Measurements from ENCODE around the gene RTF1.
"Not testable (repeated sequence)": the region's sequence is repeated elsewhere in the genome, so short reads cannot be mapped to it uniquely, and the experiment has no call there.

Gene RTF1

DNA sequence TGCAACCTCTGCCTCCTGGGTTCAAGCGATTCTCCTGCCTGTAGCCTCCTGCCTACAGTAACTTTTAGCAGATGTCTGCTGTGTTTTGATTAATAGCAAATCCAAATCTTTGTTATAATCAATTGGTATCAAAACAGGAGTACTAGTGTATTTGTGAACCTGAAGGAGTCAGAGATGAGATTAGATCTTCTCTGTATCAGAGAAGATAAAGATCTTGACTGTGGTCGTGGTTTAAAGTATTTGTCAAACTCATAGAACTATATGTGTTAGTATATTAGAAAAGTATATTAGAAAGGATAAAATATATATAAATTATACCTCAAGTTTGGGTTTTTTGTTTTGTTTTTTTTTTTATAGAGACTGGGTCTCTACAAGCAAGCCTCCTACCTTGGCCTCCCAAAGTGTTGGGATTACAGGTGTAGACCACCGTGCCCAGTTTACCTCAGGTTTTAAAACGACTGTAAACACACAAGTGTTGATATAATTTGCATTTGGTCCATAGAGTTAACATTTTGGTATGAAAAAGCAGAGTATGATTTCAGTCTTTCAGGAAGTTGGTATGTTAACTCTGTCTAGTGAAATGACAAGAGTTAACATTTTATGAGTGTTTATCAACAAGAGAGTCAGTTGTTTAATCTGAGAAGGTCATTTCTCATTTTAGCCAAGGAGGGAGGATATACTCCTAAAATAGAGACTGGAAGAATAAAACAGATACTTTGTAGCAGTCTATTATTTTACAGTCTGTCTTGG, 18.3 kb downstream of the RTF1 start:
- DNase-seq (ENCODE audit: extremely low read depth in 1 of 2, low read depth in 1 of 2): no peak

DNA sequence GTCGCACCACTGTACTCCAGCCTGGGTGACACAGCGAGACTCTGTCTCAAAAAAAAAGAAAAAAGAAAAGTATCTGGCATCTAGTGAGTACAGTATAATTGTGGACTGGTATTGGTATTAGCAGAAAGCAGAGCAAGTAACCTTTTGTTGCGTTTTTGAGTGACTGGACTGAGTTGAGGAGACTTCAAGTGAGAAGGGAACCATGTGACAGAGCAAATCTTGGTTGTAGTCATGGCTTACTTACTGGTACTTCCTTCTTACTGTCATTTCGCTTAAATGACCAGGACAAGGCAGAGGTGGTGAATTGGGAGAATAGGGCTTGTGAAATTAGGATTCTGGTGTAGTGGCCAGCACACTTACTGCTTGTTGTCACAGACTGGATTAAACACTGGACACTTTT, 20.6 kb downstream of the RTF1 start:
- DNase-seq (ENCODE audit: extremely low read depth in 1 of 2, low read depth in 1 of 2): no peak

DNA sequence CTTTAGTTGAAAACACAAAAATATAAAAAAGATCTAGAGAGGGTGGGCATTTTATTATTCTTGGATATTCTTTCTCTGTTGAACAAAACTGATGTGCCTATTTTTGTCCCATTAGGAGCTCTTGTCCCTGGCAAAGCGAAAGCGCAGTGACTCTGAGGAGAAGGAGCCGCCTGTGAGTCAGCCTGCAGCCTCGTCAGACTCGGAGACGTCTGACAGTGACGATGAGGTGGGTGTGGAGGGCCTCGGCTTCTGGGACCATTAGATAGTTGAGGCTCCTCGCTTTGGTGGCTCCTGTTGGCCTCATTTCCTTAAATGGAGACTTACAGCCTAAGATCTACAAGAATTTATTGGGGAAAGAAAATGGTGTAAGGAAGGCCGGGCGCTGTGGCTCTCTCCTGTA, 21.3 kb downstream of the RTF1 start:
- no peak for DNase-seq (ENCODE audit: extremely low read depth in 1 of 2, low read depth in 1 of 2)

DNA sequence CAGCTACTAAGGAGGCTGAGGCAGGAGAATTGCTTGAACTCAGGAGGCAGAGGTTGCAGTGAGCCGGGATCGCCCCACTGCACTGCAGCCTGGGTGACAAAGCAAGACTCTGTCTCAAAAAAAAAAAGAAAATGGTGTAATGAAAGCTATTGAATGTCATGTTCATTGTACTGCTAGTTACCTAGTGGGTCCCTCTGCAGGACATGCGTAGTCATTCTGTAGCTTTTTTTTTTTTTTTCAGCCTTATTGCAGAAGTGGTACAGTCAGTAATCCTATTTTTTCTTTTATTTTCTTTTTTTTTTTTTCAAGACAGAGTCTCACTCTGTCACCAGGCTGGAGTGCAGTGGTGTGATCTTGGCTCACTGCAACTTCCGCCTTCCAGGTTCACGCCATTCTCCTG, 21.9 kb downstream of the RTF1 start:
- DNase-seq (ENCODE audit: extremely low read depth in 1 of 2, low read depth in 1 of 2): not testable (repeated sequence)

DNA sequence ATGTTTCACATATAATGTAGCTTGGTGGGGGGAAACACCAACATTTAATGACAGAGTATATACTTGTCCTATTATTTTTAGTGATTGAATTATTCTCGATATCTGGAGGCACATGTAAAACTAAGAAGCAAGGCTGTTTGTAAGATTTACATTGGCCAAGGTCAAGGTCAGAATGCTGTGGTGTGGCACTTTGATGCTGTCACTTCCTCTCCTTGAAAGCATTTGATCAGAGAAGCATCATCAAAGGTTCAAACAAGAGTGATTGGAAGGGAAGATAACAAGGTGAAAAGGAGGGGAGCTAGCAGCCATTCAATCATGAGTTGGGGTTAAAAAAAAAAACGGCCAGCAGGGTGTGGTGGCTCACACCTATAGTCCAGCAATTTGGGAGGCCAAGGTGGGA, 26.4 kb downstream of the RTF1 start:
- DNase-seq (ENCODE audit: extremely low read depth in 1 of 2, low read depth in 1 of 2): no peak

DNA sequence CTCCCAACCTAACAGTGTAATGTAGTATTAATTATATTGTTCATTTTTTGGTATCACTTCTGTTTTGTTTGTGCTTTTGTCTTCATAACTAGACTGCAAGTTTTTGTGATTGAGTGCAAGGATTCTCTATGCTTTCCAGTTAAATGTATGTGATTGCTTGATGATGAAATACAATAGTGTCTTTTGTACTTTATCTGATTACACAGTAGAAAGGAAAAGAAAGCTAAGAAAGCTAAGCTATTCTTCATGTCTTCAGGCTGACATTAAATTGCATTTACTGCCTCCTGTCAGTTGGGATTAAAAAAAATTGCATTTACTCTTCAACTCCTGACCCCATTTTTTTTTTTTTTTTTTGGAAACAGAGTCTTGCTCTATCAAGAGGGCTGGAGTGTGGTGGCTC, 28.5 kb downstream of the RTF1 start:
- DNase-seq (ENCODE audit: extremely low read depth in 1 of 2, low read depth in 1 of 2): no peak

DNA sequence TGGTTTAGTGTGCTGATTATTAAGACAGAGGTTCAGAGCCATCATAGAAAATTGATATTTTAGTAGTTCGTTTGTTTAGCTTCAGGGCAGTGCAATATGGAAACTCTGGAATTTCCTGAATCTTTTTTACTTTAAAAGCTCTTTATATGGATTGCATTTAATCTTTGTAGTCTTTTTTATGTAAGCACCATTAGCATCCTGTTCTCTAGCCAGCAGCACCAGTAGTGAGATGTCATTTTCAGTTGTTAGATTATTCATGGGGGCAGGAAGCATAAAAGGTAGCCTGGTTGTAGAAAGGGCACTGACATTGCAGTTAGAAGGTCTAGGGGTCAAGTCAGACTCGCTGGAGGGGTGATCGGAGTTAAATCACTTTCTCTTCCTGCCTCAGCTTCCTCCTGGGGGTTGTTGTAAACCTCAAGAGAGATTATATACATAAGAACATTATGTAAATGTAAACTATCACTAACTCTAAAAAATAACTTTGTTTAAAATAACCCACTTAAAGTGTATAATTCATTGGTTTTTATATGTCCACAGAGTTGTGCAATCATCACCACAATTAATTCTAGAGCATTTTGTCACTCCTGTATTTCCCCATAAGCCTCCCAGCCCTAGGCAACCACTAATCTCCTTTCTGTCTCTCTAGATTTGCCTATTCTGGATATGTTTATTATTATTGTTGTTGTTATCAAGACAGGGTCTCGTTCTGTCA, 45.3 kb downstream of the RTF1 start:
- DNase-seq (ENCODE audit: extremely low read depth in 1 of 2, low read depth in 1 of 2): no peak

DNA sequence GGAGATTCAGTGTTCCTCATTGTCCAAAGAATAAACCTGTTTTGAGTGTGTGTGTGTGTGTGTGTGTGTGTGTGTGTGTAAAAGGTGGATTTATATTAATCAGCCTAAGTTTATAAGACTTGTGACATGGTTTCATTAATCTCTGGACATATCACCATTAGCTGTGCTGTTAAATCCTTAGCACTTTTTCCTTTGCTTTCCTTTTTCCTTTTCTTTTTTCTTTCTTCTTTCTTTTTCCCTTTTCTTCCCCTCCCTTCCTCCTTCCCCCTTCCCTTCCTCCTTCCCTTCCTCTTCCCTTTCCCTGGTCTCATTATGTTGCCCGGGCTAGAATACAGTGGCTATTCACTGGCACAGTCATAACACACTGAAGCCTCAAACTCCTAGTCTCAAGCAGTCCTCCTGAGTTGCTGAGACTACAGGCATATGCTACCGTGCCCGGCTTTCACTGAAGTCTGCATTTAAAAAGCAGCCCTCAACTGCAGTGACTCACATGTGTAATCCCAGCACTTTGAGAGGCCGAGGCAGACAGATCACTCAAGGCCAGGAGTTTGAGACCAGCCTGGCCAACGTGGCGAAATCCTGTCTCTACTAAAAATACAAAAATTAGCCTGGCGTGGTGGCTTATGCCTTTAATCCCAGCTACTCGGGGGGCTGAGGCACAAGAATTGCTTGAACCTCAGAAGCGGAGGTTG, 48.1 kb downstream of the RTF1 start:
- DNase-seq (ENCODE audit: extremely low read depth in 1 of 2, low read depth in 1 of 2): no peak

DNA sequence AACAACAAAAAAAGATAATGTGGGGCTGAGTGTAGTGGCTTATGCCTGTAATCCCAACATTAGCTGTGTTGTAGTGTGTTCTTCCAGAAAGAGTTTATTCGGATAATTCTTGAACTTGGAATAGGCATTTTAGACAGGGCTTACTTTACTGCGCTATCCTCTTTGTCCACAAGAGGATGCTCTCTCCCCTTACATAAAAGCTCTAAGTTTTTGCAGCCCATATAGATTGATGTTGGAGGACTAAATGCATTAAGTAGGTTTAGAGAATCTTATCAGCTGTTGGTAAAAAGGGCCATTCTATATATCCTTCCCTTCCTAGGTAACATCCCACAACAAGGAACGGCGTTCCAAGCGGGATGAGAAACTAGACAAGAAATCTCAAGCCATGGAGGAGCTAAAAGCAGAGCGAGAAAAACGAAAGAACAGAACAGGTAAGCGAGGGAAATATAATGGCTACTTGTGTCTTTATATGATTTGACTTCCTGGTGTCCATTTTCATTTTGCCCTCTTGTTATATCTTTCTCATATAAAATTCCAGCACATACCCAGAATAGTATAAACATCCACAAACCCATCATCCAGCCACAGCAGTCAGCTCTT, 49.0 kb downstream of the RTF1 start:
- no peak for DNase-seq (ENCODE audit: extremely low read depth in 1 of 2, low read depth in 1 of 2)

DNA sequence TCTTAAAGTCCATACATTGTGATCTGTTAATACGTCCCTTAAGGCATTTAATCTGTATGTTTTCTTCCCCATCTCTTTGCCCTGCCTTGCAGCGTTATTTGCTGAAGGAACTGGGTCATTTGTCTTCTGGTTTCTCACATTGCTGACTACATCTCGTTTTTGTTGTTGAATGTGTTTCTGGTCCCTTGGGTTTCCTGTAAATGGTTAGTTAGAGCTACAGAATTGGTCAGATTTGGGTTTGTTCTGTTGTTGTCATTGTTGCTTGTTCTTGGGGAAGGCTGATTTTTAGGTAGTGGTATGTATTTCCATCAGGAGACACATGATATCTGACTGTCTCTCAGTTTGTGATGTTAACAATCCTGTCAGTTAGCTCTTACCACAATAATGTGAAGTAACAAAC, 49.8 kb downstream of the RTF1 start:
- no peak for DNase-seq (ENCODE audit: extremely low read depth in 1 of 2, low read depth in 1 of 2)

DNA sequence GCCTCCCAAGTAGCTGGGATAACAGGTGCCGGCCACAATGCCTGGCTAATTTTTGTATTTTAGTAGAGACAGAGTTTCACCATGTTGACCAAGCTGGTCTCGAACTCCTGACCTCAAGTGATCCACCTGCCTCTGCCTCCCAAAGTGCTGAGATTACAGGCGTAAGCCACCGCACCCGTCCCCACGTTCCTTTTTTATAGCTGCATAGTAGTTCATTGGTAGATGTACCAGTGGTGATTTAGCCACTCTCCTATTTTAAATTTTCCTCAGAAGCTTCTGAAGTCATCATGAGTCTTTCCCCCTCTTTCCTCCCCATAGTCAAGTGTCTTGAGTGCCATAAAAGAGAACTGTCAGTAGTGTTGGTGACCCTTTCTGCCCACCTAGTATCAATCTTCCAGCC, 52.7 kb downstream of the RTF1 start:
- not testable (repeated sequence) for DNase-seq (ENCODE audit: extremely low read depth in 1 of 2, low read depth in 1 of 2)

DNA sequence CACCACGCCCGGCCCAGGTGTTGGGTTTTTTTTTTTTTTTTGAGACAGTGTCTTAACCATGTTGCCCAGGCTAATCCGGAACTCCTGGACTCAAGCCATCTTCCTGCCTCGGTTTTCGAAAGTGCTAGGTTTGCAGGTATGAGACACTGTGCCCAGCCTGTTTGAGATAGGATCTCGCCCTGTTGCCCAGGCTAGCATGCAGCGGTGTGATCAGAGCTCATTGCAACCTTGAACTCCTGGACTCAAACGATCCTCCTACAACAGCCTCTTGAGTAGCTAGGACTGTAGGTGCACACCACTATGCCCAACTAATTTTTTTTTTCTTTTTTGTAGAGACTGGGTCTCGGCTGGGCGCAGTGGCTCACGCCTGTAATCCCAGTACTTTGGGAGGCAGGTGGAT, 56.5 kb downstream of the RTF1 start:
- no peak for DNase-seq (ENCODE audit: extremely low read depth in 1 of 2, low read depth in 1 of 2)

DNA sequence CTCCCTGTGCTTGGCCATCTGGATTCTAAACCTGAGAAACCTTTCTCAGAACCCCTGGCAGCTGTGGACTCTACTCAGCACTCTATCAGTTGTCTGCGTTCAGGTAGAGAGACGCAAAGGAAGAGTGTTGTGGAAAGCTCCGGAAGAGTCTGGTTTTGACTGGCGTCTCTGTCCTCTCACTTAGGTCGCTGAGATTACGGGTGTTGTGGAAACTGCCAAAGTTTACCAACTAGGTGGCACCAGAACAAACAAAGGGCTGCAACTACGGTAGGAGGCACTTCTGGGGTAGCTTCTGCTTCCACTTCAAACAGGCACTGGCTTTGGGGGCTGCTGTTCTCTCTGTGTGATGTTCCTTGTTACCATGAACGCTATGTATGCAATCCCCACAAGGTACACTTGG, 57.5 kb downstream of the RTF1 start:
- no peak for DNase-seq (ENCODE audit: extremely low read depth in 1 of 2, low read depth in 1 of 2)

DNA sequence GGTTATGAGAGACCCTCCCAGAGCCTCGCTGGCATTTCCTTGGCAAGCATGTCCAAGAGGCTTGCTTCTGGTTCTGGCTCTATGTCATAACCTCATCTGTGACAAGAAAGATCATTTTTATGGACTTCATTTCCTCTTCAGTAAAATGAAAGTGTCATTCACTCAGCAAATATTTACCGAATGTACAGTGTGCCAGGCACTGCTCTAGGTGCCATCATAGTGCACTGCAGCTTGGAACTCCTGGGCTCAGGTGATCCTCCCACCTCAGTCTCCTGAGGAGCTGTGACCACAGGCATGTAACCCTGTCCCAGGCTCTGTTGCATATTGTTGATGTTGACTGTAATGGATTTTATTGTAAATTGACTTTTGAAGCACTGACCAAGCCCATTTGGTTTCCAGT, 58.0 kb downstream of the RTF1 start:
- no peak for DNase-seq (ENCODE audit: extremely low read depth in 1 of 2, low read depth in 1 of 2)

DNA sequence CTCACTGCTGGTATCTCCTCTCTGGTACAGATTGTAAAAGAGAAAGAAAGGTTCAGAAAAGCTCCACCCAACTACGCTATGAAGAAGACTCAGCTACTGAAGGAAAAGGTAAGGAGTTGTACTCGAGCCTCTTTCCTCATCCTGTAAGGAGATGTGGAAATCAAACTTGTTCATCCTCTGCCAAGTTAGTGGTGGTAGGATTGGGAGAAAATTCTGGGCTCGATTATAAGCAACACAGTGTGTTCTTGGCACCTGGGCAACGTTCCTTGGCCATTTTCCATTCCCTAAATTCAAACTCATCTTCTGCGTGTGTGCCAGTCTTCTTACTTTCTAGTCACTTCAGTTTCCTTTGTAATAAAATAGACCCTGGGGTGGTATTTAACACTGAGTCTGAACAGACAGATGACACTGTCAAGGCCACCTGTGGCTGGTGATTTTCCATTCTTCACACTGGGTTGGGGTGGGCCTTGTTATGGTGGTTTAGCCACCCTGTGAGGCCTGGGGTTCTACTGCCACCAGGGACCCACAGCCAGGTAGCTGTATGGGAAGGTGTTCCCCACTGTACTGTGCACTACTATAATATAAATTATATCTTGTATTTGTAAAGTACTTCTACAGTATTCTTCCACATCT, 59.6 kb downstream of the RTF1 start:
- no peak for DNase-seq (ENCODE audit: extremely low read depth in 1 of 2, low read depth in 1 of 2)

DNA sequence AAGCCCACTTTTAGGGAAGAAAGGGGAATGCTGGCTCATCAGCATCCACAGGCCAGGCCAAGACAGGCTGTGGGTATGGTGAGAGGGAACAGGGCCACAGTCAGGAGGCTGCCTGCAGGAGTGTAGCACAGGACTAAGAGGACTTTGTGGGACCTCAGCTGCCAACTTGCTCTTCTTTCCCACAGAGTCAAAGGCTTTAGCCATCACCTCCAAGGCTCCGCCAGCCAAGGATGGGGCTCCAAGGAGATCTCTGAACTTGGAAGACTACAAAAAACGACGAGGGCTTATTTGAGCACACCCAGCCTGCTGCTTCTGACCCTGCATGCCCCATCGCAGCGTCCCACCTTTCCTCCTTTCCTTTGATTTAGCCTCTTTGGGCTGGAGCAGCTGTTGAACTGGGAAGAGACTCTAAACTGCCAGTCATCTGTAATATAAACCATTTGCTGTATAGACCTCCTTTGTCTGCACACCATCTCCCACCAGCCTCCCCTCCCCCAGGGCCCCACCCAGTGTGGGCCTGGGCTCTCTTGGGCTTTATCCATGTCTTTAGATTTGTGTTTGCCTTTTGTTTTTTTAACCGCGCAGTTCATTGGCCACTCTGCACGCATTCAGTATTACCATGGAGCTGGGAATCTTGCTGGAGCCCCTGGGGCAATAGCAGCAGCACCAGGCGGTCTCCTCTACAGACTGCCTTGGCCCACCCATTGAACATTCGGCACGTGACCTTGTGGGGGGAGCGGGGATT, 63.7 kb downstream of the RTF1 start:
- no peak for DNase-seq (ENCODE audit: extremely low read depth in 1 of 2, low read depth in 1 of 2)

DNA sequence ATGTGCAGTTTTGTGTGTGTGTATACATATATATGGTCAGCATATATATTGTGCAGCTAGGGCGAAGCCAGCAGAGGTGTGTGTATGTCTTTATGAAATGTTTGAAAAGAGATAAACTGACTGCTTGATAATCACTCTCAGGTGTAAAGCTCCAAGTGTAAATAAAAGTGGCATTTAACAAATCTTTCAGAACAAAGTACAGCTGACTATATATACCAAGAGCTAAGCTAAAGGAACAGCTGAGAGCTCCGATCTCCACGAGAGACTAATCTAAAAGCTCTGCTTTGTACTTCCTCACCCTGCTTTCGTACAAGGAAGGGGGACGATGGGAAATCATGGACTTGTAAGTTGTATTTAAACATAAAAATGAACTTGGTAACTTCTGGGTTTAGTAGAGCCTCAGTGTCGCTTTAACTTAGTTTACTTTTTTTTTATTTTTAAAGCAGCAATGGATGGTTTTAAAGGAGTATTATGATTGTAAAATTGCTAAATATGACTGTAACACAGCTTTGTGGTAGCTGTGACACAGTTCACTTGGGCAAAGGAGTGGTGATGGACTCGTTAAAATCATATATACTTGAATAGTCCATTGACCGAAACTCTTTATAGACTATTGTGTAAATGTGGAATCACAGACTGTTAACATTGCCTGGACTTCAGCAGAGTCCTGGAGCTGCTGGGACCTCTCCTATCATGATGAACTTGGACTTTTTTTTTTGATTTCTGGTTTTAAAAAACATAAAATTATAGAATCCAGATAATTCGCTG, 65.4 kb downstream of the RTF1 start:
- DNase-seq (ENCODE audit: extremely low read depth in 1 of 2, low read depth in 1 of 2): no peak

DNA sequence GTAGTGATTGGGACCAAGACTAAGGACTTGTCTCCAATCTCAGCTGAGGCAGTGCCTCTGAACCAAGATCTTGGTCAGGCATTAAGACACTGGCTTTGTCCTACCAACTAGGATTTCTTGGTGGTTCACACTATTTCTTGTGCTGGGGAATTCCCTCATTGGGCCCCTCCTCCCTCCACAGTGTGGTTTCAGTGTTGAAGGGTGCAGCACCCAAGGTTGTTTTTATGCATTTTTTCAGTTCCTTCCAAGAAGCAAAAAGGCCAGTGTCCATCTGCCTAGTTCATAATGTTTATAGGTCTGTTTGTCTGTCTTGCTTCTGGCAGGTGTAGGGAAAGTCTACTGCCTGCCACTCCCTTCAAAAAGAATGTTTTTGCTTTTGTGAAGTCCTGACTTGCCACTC, 66.2 kb downstream of the RTF1 start:
- DNase-seq (ENCODE audit: extremely low read depth in 1 of 2, low read depth in 1 of 2): no peak

DNA sequence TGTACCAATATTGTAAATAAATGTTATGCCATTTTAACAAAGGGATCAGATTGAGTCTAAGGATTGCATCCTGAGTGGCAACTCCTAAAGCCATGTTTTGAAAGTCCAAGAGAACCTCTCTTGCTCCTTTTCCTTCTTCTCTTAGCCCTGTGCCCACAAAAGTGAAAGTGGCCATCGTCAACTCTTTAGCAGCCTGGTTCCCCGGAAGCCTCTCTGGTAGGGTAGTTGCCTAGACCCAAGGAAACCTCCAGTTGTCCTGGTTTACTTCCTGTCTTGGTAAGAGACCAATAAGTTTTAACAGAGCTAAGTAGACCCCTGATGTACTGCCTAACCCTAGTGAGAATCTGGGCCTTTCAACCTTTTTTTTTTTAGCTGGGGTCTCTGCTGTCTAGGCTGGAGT, 66.6 kb downstream of the RTF1 start:
- DNase-seq (ENCODE audit: extremely low read depth in 1 of 2, low read depth in 1 of 2): no peak

Measured in stimulated activated CD8-positive, alpha-beta memory T cell treated with anti-CD3 and anti-CD28 coated beads, Interleukin-7, amount 100 ng/mL, for 48 hours (primary cell).